HG03354 (cell line): ENCODE measurements around the gene PLXNA1.

Experiments used
- ATAC-seq: cut with Tn5 transposase; IDR thresholded peaks from one replicate; pipeline ENCODE4 v1.9.1; 2021; ENCODE audit warnings: mild to moderate bottlenecking; ENCODE audit not compliant: unreplicated experiment, poor library complexity, severe bottlenecking

Gene PLXNA1

DNA sequence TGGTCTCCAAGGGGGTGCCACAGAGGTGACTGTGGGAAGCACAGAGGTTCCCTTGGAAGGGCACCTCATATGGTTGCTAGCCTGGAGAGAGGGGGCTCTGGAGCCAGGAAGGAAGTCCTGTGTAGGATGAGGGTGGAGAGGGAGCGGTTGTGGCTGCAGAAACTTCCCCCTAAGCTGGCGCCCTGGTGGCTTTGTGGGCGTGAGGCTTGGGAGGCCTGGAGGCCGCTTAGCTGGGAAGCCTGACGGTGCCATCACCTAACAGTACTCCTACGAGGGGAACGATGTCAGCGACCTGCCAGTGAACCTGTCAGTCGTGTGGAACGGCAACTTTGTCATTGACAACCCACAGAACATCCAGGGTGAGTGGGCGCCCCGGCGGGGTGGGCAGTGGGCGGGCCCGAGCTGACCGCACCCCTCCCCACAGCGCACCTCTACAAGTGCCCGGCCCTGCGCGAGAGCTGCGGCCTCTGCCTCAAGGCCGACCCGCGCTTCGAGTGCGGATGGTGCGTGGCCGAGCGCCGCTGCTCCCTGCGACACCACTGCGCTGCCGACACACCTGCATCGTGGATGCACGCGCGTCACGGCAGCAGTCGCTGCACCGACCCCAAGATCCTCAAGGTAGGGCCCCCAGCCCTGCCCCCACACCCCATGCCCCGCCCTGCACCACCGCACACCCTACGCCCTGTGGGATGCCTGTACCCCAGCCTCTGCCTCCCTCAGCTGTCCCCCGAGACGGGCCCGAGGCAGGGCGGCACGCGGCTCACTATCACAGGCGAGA lies 31.0 kb downstream of the PLXNA1 start:
- ATAC-seq, result no peak

DNA sequence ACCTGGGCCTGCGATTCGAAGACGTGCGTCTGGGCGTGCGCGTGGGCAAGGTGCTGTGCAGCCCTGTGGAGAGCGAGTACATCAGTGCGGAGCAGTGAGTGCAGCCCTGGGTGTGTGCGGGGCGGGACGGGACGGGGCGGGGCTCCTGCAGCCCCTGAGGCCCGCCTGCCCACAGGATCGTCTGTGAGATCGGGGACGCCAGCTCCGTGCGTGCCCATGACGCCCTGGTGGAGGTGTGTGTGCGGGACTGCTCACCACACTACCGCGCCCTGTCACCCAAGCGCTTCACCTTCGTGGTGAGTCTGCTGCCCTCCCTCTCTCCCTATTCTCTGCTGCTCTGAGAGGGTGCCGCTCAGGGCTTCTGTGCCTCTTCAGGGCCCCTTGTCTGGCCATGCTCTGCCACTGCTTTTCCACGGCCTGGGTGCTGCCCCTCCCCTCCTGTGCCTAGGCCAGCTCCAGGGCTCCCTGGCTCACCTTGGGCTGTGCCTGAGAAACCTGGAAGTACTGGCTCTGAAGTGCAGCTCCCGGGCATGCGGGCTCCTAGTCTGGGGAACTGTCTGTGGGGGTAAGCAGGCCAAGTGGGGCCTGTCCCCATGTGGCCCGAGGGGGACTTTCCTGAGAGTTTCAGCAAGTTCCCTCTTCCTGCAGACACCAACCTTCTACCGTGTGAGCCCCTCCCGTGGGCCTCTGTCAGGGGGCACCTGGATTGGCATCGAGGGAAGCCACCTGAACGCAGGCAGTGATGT lies 31.8 kb downstream of the PLXNA1 start:
- ATAC-seq, result peak; percentile 29

DNA sequence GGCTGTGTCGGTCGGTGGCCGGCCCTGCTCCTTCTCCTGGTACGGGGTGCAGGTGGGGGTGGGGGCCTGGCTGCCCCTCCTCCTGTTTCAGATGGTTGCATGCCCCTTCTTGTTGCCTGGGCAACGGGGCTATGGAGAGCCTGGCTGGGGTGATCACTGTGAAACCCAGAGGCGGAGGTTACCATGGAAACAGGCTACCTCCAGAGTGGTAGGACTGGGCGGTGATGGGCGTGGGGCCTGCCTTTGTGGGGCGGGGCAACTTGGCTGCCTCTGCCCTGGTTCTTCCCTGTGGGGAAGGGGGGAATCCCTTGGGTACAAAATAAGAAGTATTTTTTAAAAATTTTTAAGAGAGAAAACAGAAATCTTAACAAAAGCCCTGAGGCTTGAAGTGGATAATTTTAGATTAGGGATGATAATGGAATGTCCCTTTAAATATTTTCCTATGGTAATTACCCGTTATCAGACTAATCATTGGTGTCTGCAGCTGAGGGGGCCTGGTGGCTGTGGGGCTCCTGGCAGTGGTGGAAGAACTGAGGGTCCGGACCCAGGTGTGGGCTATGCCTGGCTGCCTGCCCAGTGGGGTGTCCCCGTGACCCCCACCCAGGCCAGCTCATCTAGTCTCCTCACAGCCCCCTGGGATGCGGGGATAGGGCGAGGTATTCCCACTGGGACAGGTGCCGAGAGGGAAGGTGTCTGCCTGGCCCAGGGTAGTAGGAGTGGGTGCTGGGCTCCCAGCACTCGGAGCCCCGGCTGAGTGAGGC lies 32.5 kb downstream of the PLXNA1 start:
- peak; percentile 65 for ATAC-seq

DNA sequence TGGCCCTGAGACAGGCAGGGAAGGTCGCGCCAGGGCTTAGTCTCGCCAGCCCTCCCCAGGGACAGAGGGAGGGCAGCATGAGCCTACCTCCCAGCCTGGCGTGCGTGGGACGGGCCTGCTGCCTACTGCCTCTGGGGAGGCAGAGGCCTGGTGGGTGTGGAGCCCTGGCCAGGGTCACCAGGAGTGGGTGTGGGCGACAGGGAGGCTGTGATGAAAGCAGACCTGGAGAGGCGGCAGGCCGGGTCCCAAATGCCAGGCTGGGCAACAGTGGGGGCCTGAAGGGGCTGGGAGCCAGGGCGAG lies 33.1 kb downstream of the PLXNA1 start:
- no peak for ATAC-seq

DNA sequence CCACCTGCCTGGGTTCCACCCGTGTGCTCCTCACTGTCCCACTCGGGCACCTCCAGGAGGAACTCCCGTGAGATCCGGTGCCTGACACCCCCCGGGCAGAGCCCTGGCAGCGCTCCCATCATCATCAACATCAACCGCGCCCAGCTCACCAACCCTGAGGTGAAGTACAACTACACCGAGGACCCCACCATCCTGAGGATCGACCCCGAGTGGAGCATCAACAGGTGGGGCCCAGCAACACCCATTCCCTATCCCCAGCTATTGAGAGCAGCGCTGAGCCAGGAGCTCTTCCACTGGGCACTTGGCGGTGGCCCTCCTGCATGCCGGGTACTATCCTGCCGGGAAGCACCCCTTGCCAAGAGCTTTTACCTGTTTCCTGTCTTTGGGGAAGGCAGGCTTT lies 33.5 kb downstream of the PLXNA1 start:
- ATAC-seq, result no peak

DNA sequence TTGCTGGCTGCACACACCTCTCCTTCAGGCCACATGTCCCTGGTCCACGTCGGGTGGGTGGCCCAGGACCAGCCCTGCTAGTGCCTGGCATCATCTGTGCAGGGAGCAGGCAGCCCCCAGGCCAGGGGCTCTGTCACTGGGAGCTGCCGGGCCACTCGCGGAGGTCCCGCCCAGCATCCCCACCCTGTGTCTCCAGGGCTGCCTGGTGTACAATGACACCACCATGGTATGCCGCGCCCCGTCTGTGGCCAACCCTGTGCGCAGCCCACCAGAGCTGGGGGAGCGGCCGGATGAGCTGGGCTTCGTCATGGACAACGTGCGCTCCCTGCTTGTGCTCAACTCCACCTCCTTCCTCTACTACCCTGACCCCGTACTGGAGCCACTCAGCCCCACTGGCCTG lies 34.3 kb downstream of the PLXNA1 start:
- ATAC-seq, result no peak

DNA sequence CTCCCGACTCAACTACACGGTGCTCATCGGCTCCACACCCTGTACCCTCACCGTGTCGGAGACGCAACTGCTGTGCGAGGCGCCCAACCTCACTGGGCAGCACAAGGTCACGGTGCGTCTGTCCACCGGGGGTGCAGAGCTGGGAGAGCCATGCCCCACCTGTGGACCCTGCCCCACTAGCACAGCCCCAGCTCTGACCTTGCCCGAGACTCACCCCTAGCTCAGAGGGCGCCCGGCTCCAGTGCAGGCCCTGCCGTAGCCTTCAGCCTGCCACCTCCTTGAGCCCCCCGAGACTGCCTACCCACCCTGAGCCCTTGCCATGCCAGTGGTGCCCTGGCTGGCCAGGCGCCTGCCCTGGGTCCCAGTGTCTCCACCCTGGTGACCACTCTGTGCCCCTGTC lies 34.9 kb downstream of the PLXNA1 start:
- no peak for ATAC-seq

DNA sequence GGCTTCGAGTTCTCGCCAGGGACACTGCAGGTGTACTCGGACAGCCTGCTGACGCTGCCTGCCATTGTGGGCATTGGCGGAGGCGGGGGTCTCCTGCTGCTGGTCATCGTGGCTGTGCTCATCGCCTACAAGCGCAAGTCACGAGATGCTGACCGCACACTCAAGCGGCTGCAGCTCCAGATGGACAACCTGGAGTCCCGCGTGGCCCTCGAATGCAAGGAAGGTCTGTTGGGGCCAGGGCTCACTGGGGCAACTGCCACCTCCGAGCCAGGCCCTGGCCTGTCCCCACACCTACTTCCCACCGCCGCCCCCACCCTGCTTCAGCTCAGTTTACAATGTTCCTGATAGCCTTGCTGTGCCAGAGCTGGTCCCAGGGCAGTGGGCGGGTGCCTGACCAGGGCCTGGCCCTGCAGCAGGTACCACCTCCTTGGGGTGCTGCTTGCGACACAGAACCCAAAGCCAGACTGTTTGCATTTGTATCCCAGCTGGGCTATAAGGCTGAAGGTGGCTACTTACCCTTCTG lies 35.5 kb downstream of the PLXNA1 start:
- ATAC-seq, result no peak

DNA sequence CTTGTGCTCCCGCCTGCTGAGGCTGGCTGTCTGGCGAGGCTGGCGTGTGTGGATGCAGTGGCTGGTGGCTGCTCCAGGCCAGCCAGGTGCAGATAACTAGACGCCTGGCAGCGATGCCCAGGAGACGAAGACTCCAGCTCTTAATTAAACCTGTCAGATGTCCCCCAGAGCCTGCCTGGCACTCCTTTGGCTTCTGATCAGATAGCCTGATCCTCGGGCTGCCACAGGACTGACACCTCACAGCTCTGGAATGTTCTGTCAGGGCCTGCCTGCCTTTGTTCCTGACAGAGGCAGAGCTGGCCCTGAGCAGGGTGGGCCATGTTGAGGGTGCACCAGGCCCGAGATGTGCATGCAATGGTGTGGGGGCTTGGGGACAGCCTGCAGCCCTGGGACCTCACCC lies 36.5 kb downstream of the PLXNA1 start:
- no peak for ATAC-seq

DNA sequence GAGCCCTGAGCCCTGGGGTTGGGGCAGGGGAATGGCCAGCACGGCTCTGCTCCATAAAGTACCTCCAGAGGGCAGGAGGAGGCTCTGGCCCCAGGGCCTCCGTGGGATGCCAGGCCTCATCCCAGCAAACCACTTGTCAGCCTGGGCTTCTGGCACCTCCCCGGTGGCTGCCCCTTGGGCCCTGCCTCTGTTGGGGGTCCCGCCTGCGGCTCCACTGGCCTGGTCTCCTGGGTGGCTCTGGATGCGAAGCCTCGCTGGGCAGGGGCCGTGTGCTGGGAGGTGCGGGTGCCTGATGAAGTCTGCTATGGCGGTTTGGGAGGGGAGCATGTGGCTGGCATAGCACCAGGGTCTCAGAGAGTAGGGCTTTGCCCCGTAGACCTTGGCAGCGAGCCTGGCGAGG lies 37.6 kb downstream of the PLXNA1 start:
- no peak for ATAC-seq

DNA sequence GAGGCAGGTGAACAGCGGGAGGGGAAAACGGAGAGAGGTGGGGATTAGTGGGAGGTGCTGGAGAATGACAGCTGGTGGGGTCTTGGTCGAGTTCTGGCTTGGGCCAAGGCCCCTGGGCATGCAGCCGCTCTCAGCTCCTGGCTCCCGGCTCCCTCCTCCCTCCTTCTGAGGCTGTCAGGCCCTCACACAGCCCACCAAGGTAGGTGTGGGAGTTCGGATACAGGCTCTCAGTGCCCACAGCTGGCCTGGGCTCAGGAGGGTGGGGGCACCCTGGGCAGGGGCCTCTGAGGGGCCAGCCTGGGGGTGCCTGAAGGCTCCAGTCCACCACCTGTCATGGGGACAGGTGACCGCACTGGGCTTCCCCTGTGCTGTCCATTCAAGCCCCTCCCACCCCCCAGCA lies 39.9 kb downstream of the PLXNA1 start:
- no peak for ATAC-seq

DNA sequence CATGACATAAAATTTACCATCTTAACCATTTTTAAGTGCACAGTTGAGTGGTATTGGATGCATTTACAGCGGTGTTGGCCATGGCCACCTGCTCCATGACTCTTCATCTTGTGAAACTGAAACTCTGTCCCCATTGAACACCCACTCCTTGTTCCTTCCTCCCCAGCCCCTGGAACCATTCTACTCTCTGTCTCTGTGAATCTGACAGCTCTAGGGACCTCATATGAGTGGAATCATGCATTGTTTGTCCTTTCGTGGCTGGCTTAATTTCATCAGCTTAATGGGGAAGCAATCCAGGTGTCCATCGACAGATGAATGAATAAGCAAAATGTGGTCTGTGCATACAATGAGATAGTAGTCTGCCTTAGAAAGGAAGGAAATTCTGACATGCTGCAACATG lies 42.5 kb downstream of the PLXNA1 start:
- ATAC-seq, result no peak

DNA sequence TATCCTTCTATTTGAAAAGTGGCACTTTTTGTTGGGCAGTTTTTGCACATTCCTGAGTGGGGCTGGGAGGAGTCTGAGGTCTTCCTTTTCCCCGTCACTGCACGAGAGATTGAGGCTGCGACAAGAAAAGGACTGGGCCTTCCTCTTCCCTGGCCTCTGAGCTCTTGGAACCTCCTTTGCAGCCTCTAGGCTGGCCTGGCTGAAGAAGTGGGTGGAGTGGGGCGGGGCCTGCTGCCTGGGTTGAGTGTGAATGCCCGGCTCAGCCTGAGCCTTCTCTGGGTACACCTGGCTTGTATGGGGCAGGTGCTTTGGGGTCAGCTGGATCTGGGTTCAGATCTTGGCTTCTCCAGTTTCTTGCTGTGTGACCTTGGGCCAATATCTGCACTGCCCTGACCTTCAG lies 43.1 kb downstream of the PLXNA1 start:
- no peak for ATAC-seq

DNA sequence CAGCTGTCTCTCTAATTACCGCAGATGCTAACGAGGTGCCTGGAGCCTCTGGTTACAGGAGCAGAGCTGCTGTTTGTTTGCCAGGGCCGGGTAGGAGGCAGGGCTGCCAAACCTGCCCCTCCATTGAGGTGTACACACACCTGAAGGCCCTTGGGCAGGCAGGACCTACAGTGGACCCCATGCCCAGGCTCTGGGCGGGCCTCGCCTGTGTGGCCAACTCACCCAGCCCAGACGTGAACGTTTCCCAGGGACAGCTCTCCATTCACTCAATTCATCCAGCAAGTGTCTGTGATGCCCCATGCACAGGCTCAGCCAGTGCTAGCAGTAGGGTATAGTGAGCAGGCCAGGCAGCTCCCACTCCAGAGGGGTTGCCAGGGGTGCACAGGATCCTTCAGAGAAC lies 43.7 kb downstream of the PLXNA1 start:
- no peak for ATAC-seq

DNA sequence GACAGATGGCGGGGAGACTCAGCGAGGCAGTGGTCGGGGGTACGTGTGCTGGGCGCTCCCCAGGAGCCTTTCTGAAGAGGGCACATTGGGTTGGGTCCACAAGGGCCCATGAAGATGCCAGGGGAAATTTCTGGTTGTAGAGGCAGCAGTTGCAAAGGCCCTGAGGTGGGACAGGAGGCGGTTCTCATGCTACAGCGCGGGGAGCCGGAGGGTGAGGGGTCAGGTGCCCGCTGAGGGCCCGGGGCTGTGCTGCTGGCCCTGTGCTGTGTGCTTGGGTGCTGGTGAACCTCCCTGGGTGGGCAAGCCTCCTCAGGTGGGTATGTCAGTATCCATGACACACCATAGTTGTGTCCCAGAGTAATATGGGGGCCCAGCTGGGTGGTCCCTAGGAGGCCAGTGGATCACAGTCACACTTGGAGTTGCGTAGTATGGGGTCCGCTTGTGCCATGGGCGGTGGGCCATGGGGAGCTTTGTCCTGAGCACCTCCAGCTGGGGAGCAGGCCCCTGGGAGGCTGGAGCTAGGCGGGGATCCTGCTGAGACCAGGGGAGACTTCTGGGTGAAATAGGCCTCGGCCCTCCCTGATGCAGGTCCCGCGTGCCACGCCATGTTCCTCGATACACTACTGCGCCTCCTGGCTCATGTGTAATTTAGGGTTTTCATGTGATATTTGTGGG lies 44.3 kb downstream of the PLXNA1 start:
- no peak for ATAC-seq

DNA sequence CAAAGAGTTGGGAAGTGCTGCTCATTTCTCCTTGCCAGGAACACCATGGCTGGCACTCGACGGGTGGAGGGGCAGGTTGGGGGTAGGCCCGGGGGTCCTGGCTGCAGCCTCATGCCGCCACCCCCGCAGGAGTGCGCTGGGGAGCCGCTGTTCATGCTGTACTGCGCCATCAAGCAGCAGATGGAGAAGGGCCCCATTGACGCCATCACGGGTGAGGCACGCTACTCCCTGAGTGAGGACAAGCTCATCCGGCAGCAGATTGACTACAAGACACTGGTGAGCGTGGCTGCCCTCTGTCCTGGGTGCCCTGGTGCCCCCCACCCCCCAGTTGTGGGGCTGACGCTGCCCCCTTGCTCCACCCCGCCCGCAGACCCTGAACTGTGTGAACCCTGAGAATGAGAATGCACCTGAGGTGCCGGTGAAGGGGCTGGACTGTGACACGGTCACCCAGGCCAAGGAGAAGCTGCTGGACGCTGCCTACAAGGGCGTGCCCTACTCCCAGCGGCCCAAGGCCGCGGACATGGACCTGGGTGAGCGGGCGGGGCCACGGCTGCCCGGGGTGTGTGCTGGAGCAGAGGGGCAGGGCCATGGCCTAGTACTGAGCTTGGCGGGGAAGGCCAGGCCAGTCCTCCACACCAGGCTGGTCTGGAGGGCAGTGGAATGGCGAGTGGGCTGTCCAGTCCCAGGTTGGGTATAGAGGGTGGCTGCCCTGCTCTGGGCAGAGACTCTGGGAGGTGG lies 45.1 kb downstream of the PLXNA1 start:
- no peak for ATAC-seq

DNA sequence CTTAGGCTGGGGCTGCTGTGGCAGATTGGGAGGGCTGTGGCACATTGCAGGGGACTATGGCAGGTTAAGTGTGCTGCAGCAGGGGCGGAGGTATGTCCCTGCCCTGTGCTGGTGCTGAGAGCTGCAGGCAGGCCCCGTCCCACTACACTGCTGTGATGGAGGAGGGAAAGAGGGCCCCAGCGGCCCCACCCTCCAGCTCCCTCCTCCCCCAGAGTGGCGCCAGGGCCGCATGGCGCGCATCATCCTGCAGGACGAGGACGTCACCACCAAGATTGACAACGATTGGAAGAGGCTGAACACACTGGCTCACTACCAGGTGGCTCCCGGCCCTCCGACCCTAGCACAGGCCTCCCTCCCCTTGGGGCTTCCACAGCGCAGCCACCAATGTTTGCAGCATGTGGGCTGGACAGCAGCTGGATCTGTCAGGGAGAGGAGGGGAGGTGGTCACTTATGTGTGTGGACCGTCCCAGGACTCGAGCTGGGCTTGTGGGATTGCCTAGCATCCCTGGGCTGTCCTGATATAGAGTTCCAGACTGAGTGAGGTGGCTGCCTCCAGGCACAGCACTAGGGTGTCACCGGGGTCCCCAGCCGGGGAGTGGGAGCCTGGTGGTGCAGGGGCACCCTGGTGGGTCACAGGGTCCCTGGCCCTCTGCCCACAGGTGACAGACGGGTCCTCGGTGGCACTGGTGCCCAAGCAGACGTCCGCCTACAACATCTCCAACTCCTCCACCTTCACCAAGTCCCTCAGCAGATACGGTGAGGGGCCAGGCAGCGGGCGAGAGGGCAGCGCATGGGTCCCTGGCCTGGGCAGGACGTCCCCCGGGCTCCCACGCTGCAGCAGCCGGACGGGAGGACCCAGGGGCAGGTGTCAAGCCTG lies 46.1 kb downstream of the PLXNA1 start:
- no peak for ATAC-seq

DNA sequence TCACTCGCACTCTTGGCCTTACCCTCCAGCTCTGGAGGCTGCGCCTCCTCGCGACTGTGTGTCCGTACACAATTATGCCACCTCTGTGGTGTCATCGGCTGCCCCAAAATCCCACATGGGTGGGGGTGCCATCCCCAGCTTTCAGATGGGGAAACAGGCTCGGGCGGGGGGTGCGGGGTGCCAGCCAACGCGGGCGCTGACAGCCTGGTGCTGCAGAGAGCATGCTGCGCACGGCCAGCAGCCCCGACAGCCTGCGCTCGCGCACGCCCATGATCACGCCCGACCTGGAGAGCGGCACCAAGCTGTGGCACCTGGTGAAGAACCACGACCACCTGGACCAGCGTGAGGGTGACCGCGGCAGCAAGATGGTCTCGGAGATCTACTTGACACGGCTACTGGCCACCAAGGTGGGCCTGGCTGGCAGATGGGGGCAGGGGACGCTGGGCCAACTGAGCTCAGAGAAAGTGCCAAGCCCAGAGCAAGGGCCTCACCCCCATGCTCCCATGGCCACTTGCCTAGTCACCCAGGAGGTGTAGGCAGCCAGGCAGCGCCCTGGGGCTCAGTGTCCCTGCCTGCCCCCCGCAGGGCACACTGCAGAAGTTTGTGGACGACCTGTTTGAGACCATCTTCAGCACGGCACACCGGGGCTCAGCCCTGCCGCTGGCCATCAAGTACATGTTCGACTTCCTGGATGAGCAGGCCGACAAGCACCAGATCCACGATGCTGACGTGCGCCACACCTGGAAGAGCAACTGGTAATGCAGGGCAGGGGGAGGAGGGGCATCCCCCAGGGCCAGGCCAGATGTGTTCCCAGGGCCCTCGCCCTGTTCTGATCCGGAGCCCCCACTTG lies 47.0 kb downstream of the PLXNA1 start:
- ATAC-seq, result no peak
